NCI-H2196 treated with DMSO at 0.1 percent for 48 hours (cell line): ENCODE measurements around the gene ARNT2.

Source experiments
- DNase-seq: peaks from one replicate; lab custom pipeline; 2025; ENCODE audit not compliant: unreplicated experiment; lab: John Stamatoyannopoulos, UW

ARNT2 gene

GRCh38 chr15:80462836-80463512 is 58.8 kb downstream of the ARNT2 start:
- no peak for DNase-seq

- no peak for DNase-seq
Measured at GRCh38 chr15:80464951-80465625, 60.9 kb downstream of the ARNT2 start.

DNA sequence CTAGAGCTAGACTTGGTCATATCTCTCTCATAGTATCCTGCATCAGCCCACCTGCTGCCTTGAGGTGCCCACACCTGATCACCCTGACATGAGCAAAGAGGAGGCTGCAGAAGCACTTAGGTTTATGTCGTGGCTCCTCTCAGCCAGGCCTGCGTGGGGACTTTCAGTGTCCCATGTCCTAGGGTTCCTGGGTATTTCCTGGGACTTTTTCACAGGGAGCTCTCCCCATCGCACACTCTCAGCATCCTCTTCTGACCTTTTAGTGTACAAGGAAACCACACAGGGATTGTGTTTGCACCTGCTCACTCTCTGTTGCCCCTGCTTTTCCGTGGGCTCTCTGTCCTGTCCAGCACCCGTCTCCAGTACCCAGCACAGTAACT is 61.4 kb downstream of the ARNT2 start:
- DNase-seq: no peak

GRCh38 chr15:80466543-80466942 is 62.4 kb downstream of the ARNT2 start:
- DNase-seq: no peak

- DNase-seq: no peak
Measured at GRCh38 chr15:80467311-80467714, 63.1 kb downstream of the ARNT2 start.

DNA sequence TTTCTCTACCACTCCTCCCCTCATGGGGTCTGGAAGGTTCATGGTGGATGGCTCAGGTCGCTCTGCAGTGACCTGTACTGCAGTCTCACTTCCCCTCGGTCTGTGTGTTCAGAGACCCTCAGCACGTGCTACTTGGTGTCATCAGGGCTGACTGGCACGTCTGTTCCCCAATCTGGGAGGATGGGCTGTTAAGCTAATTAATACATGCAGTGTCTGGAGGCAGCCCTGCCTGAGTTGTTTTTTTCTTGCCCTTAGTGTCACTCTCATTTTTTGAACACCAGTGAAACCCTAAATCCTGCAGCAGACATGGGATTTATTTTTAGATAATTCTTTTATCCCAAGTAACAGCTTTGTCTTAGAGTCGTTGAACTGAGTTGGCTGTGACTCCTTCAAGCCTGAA is 64.6 kb downstream of the ARNT2 start:
- DNase-seq: no peak

- DNase-seq: no peak
Measured at GRCh38 chr15:80471881-80472280, 67.7 kb downstream of the ARNT2 start.

DNA sequence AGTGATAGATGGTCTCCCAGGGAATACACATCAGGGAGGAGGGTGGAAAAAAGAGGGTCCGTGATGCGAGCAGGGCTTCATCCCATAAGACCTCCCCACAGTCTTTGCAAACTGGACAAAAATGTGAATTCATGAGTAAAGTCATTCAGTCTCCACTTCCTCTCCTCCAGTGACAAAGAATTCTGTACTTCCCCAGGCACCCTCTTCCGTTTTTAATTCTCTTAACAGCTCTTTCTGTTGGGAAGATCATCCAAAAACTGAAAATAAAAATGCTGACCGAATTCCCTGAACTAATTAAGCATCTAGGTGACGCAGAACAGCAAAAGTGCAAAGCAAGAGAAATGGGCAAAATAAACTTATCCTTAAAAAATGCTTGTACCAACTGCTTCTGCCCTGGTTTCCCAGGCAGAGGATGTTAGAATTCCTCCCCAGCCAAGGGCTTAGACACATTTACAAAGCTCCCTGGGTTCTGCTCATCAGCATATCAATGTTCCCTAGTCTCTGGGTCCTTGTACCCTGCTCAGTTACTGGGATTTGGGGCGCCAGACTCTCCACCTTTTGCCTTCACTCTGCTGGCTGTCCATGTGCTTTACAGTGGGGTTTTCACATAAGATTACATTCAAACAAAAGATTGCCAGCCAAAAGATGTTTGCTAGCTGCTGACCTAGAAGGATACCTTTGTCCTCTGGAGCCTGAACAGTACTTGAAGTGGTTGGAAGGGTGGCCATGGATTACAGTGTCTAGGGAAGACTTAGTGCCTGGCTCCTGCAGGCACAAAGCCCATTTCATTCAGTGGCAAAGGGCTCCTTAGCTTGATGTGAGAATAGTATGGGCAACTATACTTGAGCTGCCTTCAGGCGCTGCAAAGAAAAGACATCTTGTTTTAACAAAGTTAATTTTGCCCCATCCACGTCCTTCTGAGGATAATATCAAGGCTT is 69.4 kb downstream of the ARNT2 start:
- DNase-seq: no peak

GRCh38 chr15:80474224-80475215 is 70.3 kb downstream of the ARNT2 start:
- no peak for DNase-seq

- DNase-seq: no peak
Measured at GRCh38 chr15:80475572-80475971, 71.4 kb downstream of the ARNT2 start.

DNA sequence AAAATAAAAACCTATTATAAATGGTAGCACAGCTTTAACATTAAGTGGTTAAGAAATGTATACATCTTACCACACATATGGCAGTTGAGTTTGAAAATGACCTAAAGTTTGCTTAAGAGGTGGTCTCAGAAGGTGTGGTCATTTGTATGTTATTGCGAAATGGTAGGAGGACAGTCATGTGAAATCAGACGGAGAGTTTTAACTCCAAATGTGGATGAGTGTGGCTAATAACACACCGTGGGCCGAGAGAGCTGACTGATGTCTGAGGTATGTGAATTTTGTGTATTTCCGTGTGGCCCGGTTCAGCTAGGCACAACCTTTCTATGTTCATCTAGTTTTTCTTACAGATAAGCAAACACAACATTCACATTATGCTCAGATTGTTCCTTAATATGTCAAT is 71.9 kb downstream of the ARNT2 start:
- DNase-seq: no peak

- no peak for DNase-seq
Measured at GRCh38 chr15:80478075-80478474, 73.9 kb downstream of the ARNT2 start.

GRCh38 chr15:80479191-80479590 is 75.0 kb downstream of the ARNT2 start:
- DNase-seq: no peak

GRCh38 chr15:80480171-80480811 is 76.1 kb downstream of the ARNT2 start:
- no peak for DNase-seq

DNA sequence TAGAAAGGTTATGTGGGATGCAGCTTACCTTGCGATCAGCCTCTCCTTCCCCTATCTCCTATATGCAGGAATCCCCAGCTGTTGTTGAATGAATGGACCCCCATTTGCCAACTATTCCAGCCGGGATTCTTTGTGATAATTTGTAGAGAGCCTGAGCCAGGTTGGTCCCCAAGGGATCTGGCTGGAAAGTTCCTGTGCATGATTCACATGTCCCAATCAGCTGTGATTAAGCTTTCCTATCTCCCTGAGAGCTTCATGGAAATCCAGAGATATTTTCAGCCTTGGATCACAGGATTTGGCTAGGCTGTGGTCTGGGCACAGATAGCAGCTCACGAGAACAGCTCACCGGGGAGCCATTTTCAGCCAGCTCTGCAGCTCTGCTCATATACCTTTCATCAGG is 76.7 kb downstream of the ARNT2 start:
- no peak for DNase-seq

DNA sequence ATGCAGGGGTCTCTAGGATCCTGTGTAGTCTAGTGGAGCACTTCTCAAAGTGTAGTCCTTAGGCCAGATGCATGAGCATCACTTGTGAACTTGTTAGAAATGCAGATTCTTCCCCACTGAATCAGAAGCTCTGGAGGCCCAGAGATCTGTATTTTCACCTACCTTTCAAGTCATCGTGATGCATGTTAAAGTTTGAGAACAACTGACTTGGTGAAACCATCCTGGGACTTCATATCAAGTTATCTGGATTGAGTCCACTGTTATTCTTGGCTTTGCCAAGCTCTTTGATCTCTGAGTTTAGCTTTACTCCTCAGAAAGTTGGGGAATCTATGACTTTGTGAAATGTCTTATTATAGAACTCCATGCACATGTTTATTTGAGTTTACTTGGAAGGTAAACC is 78.5 kb downstream of the ARNT2 start:
- no peak for DNase-seq

- no peak for DNase-seq
Measured at GRCh38 chr15:80483725-80484161, 79.6 kb downstream of the ARNT2 start.

DNA sequence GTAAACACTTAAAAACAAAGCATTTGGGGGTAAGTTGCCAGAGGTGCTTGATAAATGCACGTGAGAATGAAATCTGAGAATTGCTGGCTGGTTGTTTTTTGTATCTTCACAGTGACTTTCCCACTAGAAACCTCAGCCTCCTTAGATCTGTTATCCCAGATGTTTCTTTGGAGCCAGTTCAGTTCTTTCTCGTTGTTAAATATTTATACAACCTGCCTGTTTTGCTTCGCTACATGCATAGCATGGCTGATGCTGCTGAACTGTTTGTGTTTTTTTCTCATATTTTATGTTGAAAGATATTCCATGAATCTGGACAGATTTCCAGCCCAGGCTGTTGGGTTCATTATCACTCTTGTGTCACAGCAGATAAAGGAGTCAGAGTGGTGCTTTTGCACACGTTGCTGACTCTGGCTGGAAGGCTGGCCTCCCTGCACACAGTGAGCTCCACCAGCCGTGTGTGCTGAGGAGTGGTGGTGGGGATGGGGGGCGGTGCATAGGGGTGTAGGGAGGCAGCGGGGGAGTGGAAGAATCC is 80.2 kb downstream of the ARNT2 start:
- no peak for DNase-seq

DNA sequence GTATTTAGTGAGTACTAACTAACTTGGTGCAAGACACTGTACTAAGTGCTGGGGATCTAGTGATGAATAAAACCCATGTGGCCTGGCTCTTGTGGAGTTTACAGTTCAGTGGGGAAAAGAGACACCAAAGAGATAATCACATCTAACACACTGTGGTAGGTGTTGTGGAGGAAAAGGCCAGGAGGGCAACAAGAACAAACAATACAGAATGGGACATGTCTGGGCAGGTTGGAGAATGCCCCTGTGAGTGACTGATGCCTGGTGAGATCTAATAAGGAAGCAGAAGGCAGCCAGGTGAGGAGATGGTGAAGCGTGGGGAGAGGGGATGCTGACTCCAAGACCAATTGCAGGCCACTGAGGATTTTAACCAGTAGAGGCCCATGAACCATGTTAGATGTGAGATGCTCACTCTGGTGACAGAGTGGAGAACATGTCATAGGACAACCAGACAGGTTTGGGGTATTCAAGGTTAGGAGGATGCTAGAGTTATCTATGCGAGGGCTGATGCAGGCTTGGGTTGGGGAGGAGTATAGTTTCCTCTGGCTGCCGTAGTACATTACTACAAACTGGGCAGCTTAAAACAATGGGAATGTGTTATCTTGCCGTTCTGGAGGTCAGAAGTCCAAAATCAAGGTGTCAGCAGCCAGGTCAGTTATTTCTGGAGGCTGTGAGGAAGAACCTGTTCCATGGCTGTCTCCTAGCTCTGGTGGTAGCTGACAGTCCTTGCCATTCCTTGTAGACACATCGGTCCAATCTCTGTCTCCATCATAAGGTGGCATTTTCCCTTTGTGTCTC is 81.4 kb downstream of the ARNT2 start:
- no peak for DNase-seq
